HCT116 (cell line): Measurements from ENCODE around the gene TRIM45. TPM values are rescaled to one million over a fixed set of nuclear protein-coding genes. Genes with fewer than 3 reads are reported as not detected.

Experiments used
- ATAC-seq: fragments of 200-7000 bp; cut with Tn5 transposase; 2 replicates; pipeline ENCODE4 v1.9.1; 2020; ENCODE audit warnings: mild to moderate bottlenecking, moderate library complexity
- BruUV-seq: library from RNA; stranded (reverse); fragments of 400-500 nt; replicated peaks from 2 replicates; lab custom pipeline; 2021; lab: Mats Ljungman, UMichigan
- CTCF ChIA-PET: fragments of 300-600 bp; sonication (Branson Sonifier 250); formaldehyde crosslinking; loops from one replicate; lab custom pipeline; 2021; ENCODE audit warnings: antibody characterized with exemption; lab: Charles Lee
- POLR2A ChIA-PET: fragments of 300-600, 350-600 bp; sonication (Branson Sonifier 250); formaldehyde crosslinking; loops from one replicate; lab custom pipeline; 2021; ENCODE audit warnings: antibody characterized with exemption; lab: Charles Lee
- RAD21 ChIA-PET, 2 experiments: fragments of 300-600 bp; sonication (Branson Sonifier 250); formaldehyde crosslinking; loops; one replicate each; lab custom pipeline; 2023; ENCODE audit warnings: low total read pairs in 2 of 2; ENCODE audit not compliant: uncharacterized antibody in 2 of 2, unreplicated experiment in 2 of 2, low non-redundant PET in 1 of 2; lab: Charles Lee
- DNase-seq: peaks from one replicate; pipeline ENCODE4 v3.0.0-alpha.2; 2010; ENCODE audit warnings: low read depth, low spot score
- H2AFZ ChIP-seq: fragments of 200-600 bp; shearing (Covaris generic), sonication (generic); 2 replicates; pipeline ENCODE4 v1.6.1; 2017; ENCODE audit warnings: low read depth, mixed run types, mixed read lengths, antibody characterized with exemption, low read length; ENCODE audit not compliant: poor library complexity, severe bottlenecking
- H3K27ac ChIP-seq: 2 replicates; pipeline ENCODE4 v1.5.1; 2012; ENCODE audit warnings: low read depth, low read length
- H3K27me3 ChIP-seq: fragments of 200-600 bp; sonication (generic); 2 replicates; pipeline ENCODE4 v1.6.1; 2016; ENCODE audit warnings: mixed run types, low read length, mixed read lengths; ENCODE audit not compliant: insufficient read depth
- H3K36me3 ChIP-seq, 2 experiments: fragments of 200-500 bp in 1 of 2; fragments of 200-600 bp in 1 of 2; sonication (Bioruptor generic) in 1 of 2; sonication (generic) in 1 of 2; 2 replicates each; pipeline versions ENCODE4 v1.5.1 to v1.6.1; 2014 to 2016; ENCODE audit warnings: low read length in 2 of 2, inconsistent platforms in 1 of 2, mixed read lengths in 1 of 2, mixed run types in 1 of 2; ENCODE audit not compliant: insufficient read depth in 2 of 2, control insufficient read depth in 1 of 2
- H3K4me1 ChIP-seq, 2 experiments: fragments of 200-600 bp in 1 of 2; sonication (generic) in 1 of 2; 2 replicates each; pipeline versions ENCODE4 v1.5.1 to v1.6.1; 2012 to 2017; ENCODE audit warnings: low read length in 2 of 2, inconsistent platforms in 1 of 2, mild to moderate bottlenecking in 1 of 2, mixed read lengths in 1 of 2, mixed run types in 1 of 2, moderate library complexity in 1 of 2; ENCODE audit not compliant: insufficient read depth in 2 of 2, control insufficient read depth in 1 of 2
- H3K4me2 ChIP-seq: fragments of 200-600 bp; sonication (generic); 2 replicates; pipeline ENCODE4 v1.6.1; 2017; ENCODE audit warnings: mixed run types, low read length, mixed read lengths
- H3K4me3 ChIP-seq, 2 experiments: fragments of 200-600 bp in 1 of 2; sonication (generic) in 1 of 2; replicated peaks in 1 of 2; 2 replicates each; pipeline ENCODE4 v1.5.1; 2011 to 2016; ENCODE audit warnings: low read length in 2 of 2, control low read depth in 1 of 2, low read depth in 1 of 2, mild to moderate bottlenecking in 1 of 2, mixed read lengths in 1 of 2, mixed run types in 1 of 2
- H3K79me2 ChIP-seq: fragments of 200-600 bp; sonication (generic); 2 replicates; pipeline ENCODE4 v1.6.1; 2017; ENCODE audit warnings: mild to moderate bottlenecking, mixed run types, low read length, moderate library complexity, mixed read lengths; ENCODE audit not compliant: insufficient read depth
- H3K9ac ChIP-seq: fragments of 200-600 bp; sonication (generic); 2 replicates; pipeline ENCODE4 v1.6.1; 2016; ENCODE audit warnings: low read length, mixed read lengths
- H3K9me2 ChIP-seq: fragments of 200-600 bp; sonication (generic), shearing (Covaris generic); 2 replicates; pipeline ENCODE4 v1.6.1; 2017; ENCODE audit warnings: mixed run types, mild to moderate bottlenecking, moderate library complexity; ENCODE audit not compliant: insufficient read depth
- H3K9me3 ChIP-seq, 2 experiments: fragments of 200-500 bp in 1 of 2; fragments of 200-600 bp in 1 of 2; sonication (Bioruptor generic) in 1 of 2; sonication (generic) in 1 of 2; 2 replicates each; pipeline ENCODE4 v1.6.1; 2014 to 2017; ENCODE audit warnings: low read length in 2 of 2, mixed read lengths in 2 of 2, inconsistent platforms in 1 of 2, low read depth in 1 of 2, mild to moderate bottlenecking in 1 of 2, mixed run types in 1 of 2, moderate library complexity in 1 of 2; ENCODE audit not compliant: control insufficient read depth in 1 of 2, insufficient read depth in 1 of 2
- H4K20me1 ChIP-seq: fragments of 200-600 bp; sonication (generic), shearing (Covaris generic); 2 replicates; pipeline ENCODE4 v1.6.1; 2017; ENCODE audit warnings: mixed run types, mild to moderate bottlenecking, moderate library complexity; ENCODE audit not compliant: insufficient read depth
- CEBPB ChIP-seq: IDR thresholded peaks from 2 replicates; pipeline ENCODE4 v1.6.1; 2012; ENCODE audit warnings: low read depth
- EZH2 ChIP-seq: fragments of 200-600 bp; sonication (generic); IDR thresholded peaks from 2 replicates; pipeline ENCODE4 v1.6.1; 2017; ENCODE audit warnings: antibody characterized with exemption, mixed run types
- FOSL1 ChIP-seq: IDR thresholded peaks from 2 replicates; pipeline ENCODE4 v1.6.1; 2012; ENCODE audit warnings: low read depth
- JUND ChIP-seq: IDR thresholded peaks from 2 replicates; pipeline ENCODE4 v1.6.1; 2012
- POLR2AphosphoS5 ChIP-seq: IDR thresholded peaks from 2 replicates; pipeline ENCODE4 v1.6.1; 2011; ENCODE audit warnings: mild to moderate bottlenecking, low read depth, low read length, moderate library complexity
- intact Hi-C: fragments of 100-400 bp; cut with micrococcal nuclease; formaldehyde crosslinking; loops from 2 replicates; pipeline ENCODE4 v1.10.0; 2022
- total RNA-seq: library from RNA; stranded (reverse); gene quantifications from one replicate; pipeline ENCODE4 v1.2.1, GENCODE V29; 2021; ENCODE audit not compliant: unreplicated experiment

TRIM45 gene
- total RNA-seq, 1 experiment from 2014 or later, result 3.5 TPM

DNA sequence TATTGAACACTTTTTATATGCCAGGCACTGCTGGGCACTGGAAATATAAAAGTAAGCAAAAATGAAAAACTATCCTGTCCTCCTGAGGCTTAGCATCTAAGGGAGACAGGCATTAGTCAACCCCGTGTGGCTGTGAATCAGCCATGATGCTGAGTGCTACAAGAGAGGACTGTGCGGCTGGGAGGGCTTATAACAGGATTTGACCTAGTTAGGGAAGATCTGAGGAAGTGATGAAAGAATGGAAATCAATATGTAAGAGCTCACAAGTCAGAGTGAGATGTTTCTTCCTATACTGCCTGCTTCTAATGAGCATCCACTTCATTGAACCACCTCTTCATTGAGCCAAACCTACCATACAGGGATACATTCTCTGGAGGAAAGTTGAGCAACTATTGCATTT, 15.1 kb downstream of the TRIM45 start:
- H4K20me1 ChIP-seq, result no peaks in the 10 kb centered on the region
- ATAC-seq (no peak), DNase-seq (no peak)
- no peaks in the 10 kb centered on the region for H3K9me2 ChIP-seq
- H3K27me3 ChIP-seq, result no peaks in the 10 kb centered on the region
- no TSS peak for BruUV-seq
- ChIA-PET CTCF (no interaction called here), RAD21 (no interaction called here), POLR2A (no interaction called here)
- intact Hi-C loops, result no loop called here
- no peak overlapping the region for H3K9ac ChIP-seq
- no peak overlapping the region for H3K27ac ChIP-seq
- no peaks in the 10 kb centered on the region for H3K9me3 ChIP-seq
- H3K36me3 ChIP-seq, result peaks cover 8 to 20% of the 10 kb centered on the region in 2 experiments; a peak in 2 of 4 replicates
- peaks cover 0 to 18% of the 10 kb centered on the region in 2 experiments; a peak in 1 of 4 replicates for H3K4me1 ChIP-seq
- no peaks in the 10 kb centered on the region for H3K79me2 ChIP-seq
- H3K4me2 ChIP-seq, result no peak overlapping the region
- H2AFZ ChIP-seq, result no peak overlapping the region
- H3K4me3 ChIP-seq, result no peak overlapping the region
- TF ChIP-seq POLR2AphosphoS5, result no peak
- TF ChIP-seq CEBPB, result 0 out of 2 replicates have a peak, but pooled peaks have one; percentile 14

DNA sequence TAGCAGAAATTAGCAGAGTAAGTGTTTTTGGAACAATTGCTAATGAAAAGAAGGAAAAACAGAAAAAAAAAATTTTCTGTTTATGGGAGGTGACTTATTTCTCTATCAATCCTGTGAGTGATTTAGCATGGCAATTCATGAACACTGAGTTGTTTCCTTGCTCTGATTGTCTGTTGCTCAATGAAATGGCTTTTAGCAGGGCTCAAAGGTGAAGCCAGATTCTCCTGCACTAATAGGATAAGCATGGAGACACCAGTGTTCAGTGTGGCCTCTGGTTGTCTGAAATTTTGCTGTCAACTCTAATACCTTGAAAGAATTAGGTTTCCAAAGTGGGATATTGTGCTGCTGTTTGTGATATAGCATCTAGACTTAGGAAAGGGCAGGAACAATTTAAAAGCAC, 15.8 kb downstream of the TRIM45 start:
- ChIA-PET CTCF (no interaction called here), RAD21 (no interaction called here), POLR2A (no interaction called here)
- H3K4me3 ChIP-seq, result no peak overlapping the region
- H2AFZ ChIP-seq, result no peak overlapping the region
- H3K27ac ChIP-seq, result no peak overlapping the region
- peaks cover 0 to 15% of the 10 kb centered on the region in 2 experiments; a peak in 1 of 4 replicates for H3K4me1 ChIP-seq
- no peak for TF ChIP-seq FOSL1
- no peak for TF ChIP-seq JUND
- no peak for TF ChIP-seq EZH2
- ATAC-seq (no peak), DNase-seq (no peak)
- H3K9me3 ChIP-seq, result no peaks in the 10 kb centered on the region
- no peaks in the 10 kb centered on the region for H3K27me3 ChIP-seq
- no peak overlapping the region for H3K4me2 ChIP-seq
- H3K36me3 ChIP-seq, result peaks cover 8 to 24% of the 10 kb centered on the region in 2 experiments; a peak in 2 of 4 replicates
- intact Hi-C loops, result no loop called here
- H4K20me1 ChIP-seq, result no peaks in the 10 kb centered on the region
- no TSS peak for BruUV-seq
- H3K79me2 ChIP-seq, result no peaks in the 10 kb centered on the region
- no peak overlapping the region for H3K9ac ChIP-seq
- no peaks in the 10 kb centered on the region for H3K9me2 ChIP-seq
